WI38 (cell line): ENCODE results near the gene SHISA4.
"Not testable (repeated sequence)": the region's sequence is repeated elsewhere in the genome, so short reads cannot be mapped to it uniquely, and the experiment has no call there.

ENCODE experiments used
- H3K4me3 ChIP-seq: 2 replicates; pipeline ENCODE4 v1.5.1; 2011; ENCODE audit warnings: low read depth, mild to moderate bottlenecking, control low read depth, low read length
- CTCF ChIP-seq: IDR thresholded peaks from 2 replicates; pipeline ENCODE4 v1.5.1; 2012; ENCODE audit warnings: low read depth, mild to moderate bottlenecking, control low read depth, low read length

Gene SHISA4

GRCh38 chr1:201847150-201847549, 41.5 kb upstream of the SHISA4 start:
- TF ChIP-seq CTCF: no peak
- H3K4me3 ChIP-seq: no peak overlapping the region

GRCh38 chr1:201848230-201848629, 40.5 kb upstream of the SHISA4 start:
- H3K4me3 ChIP-seq: no peak overlapping the region
- no peak for TF ChIP-seq CTCF

GRCh38 chr1:201849372-201850052, 39.2 kb upstream of the SHISA4 start:
- no peak for TF ChIP-seq CTCF
- no peak overlapping the region for H3K4me3 ChIP-seq

- TF ChIP-seq CTCF: no peak
- H3K4me3 ChIP-seq: no peak overlapping the region
Observed at GRCh38 chr1:201850053-201850397, 38.7 kb upstream of the SHISA4 start.

GRCh38 chr1:201851949-201852348, 36.7 kb upstream of the SHISA4 start:
- no peak overlapping the region for H3K4me3 ChIP-seq
- no peak for TF ChIP-seq CTCF

- not testable (repeated sequence) for H3K4me3 ChIP-seq
Observed at GRCh38 chr1:201856722-201857121, 32.0 kb upstream of the SHISA4 start.

GRCh38 chr1:201859424-201859823, 29.3 kb upstream of the SHISA4 start:
- no peak overlapping the region for H3K4me3 ChIP-seq
- no peak for TF ChIP-seq CTCF

- TF ChIP-seq CTCF: no peak
- no peak overlapping the region for H3K4me3 ChIP-seq
Observed at GRCh38 chr1:201861448-201861847, 27.2 kb upstream of the SHISA4 start.
